OCI-LY7 (cell line): ENCODE measurements around the gene INPP4A. TPM values are rescaled to one million over a fixed set of nuclear protein-coding genes. Genes with fewer than 3 reads are reported as not detected.

ENCODE experiments used
- BruUV-seq: library from RNA; stranded (reverse); fragments of 400-500 nt; replicated peaks from 2 replicates; lab custom pipeline; 2021; lab: Mats Ljungman, UMichigan
- CTCF ChIA-PET: fragments of 300-600 bp; sonication (Branson Sonifier 250); formaldehyde crosslinking; loops from one replicate; lab custom pipeline; 2022; ENCODE audit warnings: antibody characterized with exemption; ENCODE audit not compliant: unreplicated experiment; lab: Charles Lee
- POLR2A ChIA-PET: fragments of 300-600 bp; sonication (Branson Sonifier 250); formaldehyde crosslinking; loops from one replicate; lab custom pipeline; 2022; ENCODE audit warnings: antibody characterized with exemption; lab: Charles Lee
- DNase-seq: peaks from one replicate; pipeline ENCODE4 v3.0.0-alpha.2; 2015; ENCODE audit warnings: low spot score
- H2AFZ ChIP-seq: fragments of 200-600 bp; sonication (generic), shearing (Covaris generic); 2 replicates; pipeline ENCODE4 v1.6.1; 2014; ENCODE audit warnings: mild to moderate bottlenecking, antibody characterized with exemption, low read length, moderate library complexity
- H3K27ac ChIP-seq: fragments of 200-600 bp; sonication (generic); 2 replicates; pipeline ENCODE4 v1.5.1; 2014; ENCODE audit warnings: mixed run types, low read depth, mild to moderate bottlenecking, moderate library complexity, low read length, inconsistent platforms; ENCODE audit not compliant: poor library complexity, severe bottlenecking
- H3K36me3 ChIP-seq: fragments of 200-600 bp; sonication (generic); 2 replicates; pipeline ENCODE4 v1.6.1; 2014; ENCODE audit warnings: mild to moderate bottlenecking, antibody characterized with exemption, low read length, moderate library complexity, mixed read lengths; ENCODE audit not compliant: insufficient read depth
- H3K4me1 ChIP-seq: fragments of 200-600 bp; sonication (generic); 2 replicates; pipeline ENCODE4 v1.5.1; 2014; ENCODE audit warnings: mild to moderate bottlenecking, low read length; ENCODE audit not compliant: insufficient read depth, poor library complexity, severe bottlenecking
- H3K4me2 ChIP-seq: fragments of 200-600 bp; sonication (generic); 2 replicates; pipeline ENCODE4 v1.6.1; 2014; ENCODE audit warnings: mild to moderate bottlenecking, low read length
- H3K4me3 ChIP-seq: fragments of 200-600 bp; sonication (generic); 2 replicates; pipeline ENCODE4 v1.5.1; 2014; ENCODE audit warnings: mild to moderate bottlenecking, low read depth, low read length; ENCODE audit not compliant: poor library complexity, severe bottlenecking
- H3K79me2 ChIP-seq: fragments of 200-600 bp; sonication (generic); 2 replicates; pipeline ENCODE4 v1.6.1; 2016; ENCODE audit warnings: low read depth, mild to moderate bottlenecking, low read length, moderate library complexity, mixed read lengths; ENCODE audit not compliant: insufficient read depth
- H3K9me2 ChIP-seq: fragments of 200-600 bp; sonication (generic); 2 replicates; pipeline ENCODE4 v1.6.1; 2016; ENCODE audit warnings: mild to moderate bottlenecking, low read length, mixed read lengths; ENCODE audit not compliant: insufficient read depth
- H3K9me3 ChIP-seq: fragments of 200-600 bp; sonication (generic); 2 replicates; pipeline ENCODE4 v1.6.1; 2014; ENCODE audit warnings: mild to moderate bottlenecking, mixed run types, low read length, mixed read lengths
- H4K20me1 ChIP-seq: fragments of 200-600 bp; sonication (generic); 2 replicates; pipeline ENCODE4 v1.6.1; 2014; ENCODE audit warnings: mild to moderate bottlenecking, antibody characterized with exemption, low read length, moderate library complexity, mixed read lengths; ENCODE audit not compliant: insufficient read depth
- EZH2phosphoT487 ChIP-seq: fragments of 200-600 bp; sonication (generic); IDR thresholded peaks from 2 replicates; pipeline ENCODE4 v1.6.1; 2018; ENCODE audit warnings: low read depth, borderline replicate concordance, mild to moderate bottlenecking, mixed run types, antibody characterized with exemption, low read length, moderate library complexity, mixed read lengths
- intact Hi-C: fragments of 100-400 bp; cut with micrococcal nuclease; formaldehyde crosslinking; loops from one replicate; pipeline ENCODE4 v1.10.0; 2022; ENCODE audit not compliant: unreplicated experiment
- total RNA-seq, 2 experiments: library from RNA; depleted of rRNA in 1 of 2; stranded (reverse); fragments of >200 nt in 1 of 2; shearing (Covaris generic) in 1 of 2; gene quantifications; 2 replicates each; pipeline ENCODE4 v1.2.3, GENCODE V29; 2014 to 2022
- TF ChIP-seq, protein P1 (sequence below): fragments of 200-600 bp; sonication (generic); conservative IDR thresholded peaks from 2 replicates; pipeline ENCODE4 v1.5.1; 2014; ENCODE audit warnings: mild to moderate bottlenecking, antibody characterized with exemption, low read length, moderate library complexity, mixed read lengths

INPP4A gene
- total RNA-seq, 2 experiments from 2014 or later: 28.5 to 28.6 TPM

DNA sequence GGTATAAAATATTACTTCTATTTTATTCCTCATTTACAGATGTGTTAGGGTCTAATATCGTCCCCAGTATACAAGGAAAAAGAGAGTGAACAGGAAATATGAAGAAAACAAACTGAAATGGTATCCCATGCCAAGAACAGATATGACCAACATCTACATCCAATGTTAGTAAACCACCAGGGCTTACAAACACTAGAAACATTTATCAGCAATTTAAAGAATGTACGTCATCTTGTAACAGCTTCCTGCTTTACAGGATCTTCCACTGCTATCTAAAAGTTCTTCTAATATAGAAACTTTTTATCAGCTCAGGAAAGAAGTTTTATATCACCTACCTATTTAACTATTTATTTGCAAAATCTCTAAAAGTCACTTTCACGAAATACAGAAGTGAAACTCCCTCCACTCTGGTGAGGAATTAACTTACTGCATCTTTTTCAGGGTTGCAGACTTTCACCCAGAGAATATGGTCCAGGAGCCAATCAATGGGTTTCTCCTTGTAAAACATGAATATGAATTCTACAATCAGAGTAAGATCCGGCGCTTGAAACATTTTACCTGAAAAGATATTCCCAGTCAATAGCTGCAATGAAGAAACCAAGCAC is 198.9 kb downstream of the INPP4A start:
- Histone ChIP-seq H3K4me3 (no peak overlapping the region), H3K9me2 (no peaks in the 10 kb centered on the region), H3K9me3 (no peaks in the 10 kb centered on the region), H2AFZ (no peak overlapping the region), H3K36me3 (peaks cover 5% of the 10 kb centered on the region; the same call in 1 of the 2 replicates), H3K27ac (no peak overlapping the region), H3K79me2 (no peaks in the 10 kb centered on the region), H3K4me2 (peak overlapping the region; percentile 5; the same call in 1 of the 2 replicates), H4K20me1 (no peaks in the 10 kb centered on the region), H3K4me1 (peaks cover 15% of the 10 kb centered on the region)
- intact Hi-C loops: no loop called here
- no TSS peak for BruUV-seq
- CTCF ChIA-PET: no interaction called here
- peak; percentile 14 for DNase-seq
- POLR2A ChIA-PET: no interaction called here
- no peak for TF ChIP-seq EZH2phosphoT487
- TF ChIP-seq, protein P1, sequence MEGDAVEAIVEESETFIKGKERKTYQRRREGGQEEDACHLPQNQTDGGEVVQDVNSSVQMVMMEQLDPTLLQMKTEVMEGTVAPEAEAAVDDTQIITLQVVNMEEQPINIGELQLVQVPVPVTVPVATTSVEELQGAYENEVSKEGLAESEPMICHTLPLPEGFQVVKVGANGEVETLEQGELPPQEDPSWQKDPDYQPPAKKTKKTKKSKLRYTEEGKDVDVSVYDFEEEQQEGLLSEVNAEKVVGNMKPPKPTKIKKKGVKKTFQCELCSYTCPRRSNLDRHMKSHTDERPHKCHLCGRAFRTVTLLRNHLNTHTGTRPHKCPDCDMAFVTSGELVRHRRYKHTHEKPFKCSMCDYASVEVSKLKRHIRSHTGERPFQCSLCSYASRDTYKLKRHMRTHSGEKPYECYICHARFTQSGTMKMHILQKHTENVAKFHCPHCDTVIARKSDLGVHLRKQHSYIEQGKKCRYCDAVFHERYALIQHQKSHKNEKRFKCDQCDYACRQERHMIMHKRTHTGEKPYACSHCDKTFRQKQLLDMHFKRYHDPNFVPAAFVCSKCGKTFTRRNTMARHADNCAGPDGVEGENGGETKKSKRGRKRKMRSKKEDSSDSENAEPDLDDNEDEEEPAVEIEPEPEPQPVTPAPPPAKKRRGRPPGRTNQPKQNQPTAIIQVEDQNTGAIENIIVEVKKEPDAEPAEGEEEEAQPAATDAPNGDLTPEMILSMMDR: no peak

Other genes starting within 250 kb of the INPP4A start
- not detected in 2 replicates for gene CNGA3, start 98.4 kb upstream of the INPP4A start, total RNA-seq (2014; rRNA removed; shearing (Covaris generic))
- not detected in 2 replicates for gene CNGA3, start 98.4 kb upstream of the INPP4A start, total RNA-seq (2022)
- gene COA5, start 163.7 kb downstream of the INPP4A start, total RNA-seq (2014; rRNA removed; shearing (Covaris generic)): 40.0 and 50.1 TPM in 2 replicates
- gene COA5, start 163.7 kb downstream of the INPP4A start, total RNA-seq (2022): 32.8 and 33.6 TPM in 2 replicates
- 19.2 and 24.4 TPM in 2 replicates for gene UNC50, start 163.7 kb downstream of the INPP4A start, total RNA-seq (2014; rRNA removed; shearing (Covaris generic))
- 33.3 and 33.7 TPM in 2 replicates for gene UNC50, start 163.7 kb downstream of the INPP4A start, total RNA-seq (2022)